Measurements from ENCODE around the gene GRM4.

GRCh38 chr6:33981421-33981820, 164.5 kb downstream of the GRM4 start:
- TF ChIP-seq, protein P1, sequence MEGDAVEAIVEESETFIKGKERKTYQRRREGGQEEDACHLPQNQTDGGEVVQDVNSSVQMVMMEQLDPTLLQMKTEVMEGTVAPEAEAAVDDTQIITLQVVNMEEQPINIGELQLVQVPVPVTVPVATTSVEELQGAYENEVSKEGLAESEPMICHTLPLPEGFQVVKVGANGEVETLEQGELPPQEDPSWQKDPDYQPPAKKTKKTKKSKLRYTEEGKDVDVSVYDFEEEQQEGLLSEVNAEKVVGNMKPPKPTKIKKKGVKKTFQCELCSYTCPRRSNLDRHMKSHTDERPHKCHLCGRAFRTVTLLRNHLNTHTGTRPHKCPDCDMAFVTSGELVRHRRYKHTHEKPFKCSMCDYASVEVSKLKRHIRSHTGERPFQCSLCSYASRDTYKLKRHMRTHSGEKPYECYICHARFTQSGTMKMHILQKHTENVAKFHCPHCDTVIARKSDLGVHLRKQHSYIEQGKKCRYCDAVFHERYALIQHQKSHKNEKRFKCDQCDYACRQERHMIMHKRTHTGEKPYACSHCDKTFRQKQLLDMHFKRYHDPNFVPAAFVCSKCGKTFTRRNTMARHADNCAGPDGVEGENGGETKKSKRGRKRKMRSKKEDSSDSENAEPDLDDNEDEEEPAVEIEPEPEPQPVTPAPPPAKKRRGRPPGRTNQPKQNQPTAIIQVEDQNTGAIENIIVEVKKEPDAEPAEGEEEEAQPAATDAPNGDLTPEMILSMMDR (IDR thresholded peaks at IDR 0.05; ENCODE audit: low read length): no peak
- TF ChIP-seq EZH2 (IDR thresholded peaks at IDR 0.05; ENCODE audit: borderline replicate concordance, low read length): no peak

Data from OCI-LY1 (cell line).